HG03159 (cell line): ENCODE measurements around the gene CDH23.

Experiments used
- ATAC-seq: cut with Tn5 transposase; IDR thresholded peaks from one replicate; pipeline ENCODE4 v1.9.1; 2021; ENCODE audit warnings: mild to moderate bottlenecking, moderate library complexity; ENCODE audit not compliant: unreplicated experiment

The CDH23 gene

DNA sequence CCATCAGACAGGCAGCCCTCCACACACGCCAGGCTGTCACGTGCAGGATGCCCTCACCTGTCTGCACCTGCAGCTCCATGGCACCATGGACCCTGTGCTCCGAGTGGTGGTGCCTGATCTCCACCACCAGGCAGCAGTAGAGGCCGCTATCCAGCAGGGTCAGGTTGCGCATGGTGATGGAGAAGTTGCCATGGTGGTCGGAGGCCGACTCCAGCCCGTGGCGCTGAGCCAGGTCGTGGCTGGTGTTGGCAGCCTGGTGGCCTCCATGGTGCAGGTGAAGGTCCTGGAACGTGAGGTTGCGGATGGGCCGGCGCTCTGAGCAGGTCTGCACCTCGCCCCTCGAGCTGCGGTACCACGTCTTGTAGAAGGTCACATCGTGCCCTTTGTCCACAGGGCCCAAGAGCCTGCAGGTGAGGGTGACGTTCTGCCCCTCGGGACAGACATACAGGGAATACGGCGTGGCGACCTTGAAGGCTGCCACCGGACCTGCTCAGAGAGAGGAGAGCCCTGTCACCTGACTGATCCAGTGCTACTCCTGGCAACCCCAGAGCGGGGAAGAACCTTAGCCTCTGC is 364.9 kb downstream of the CDH23 start:
- ATAC-seq: no peak

DNA sequence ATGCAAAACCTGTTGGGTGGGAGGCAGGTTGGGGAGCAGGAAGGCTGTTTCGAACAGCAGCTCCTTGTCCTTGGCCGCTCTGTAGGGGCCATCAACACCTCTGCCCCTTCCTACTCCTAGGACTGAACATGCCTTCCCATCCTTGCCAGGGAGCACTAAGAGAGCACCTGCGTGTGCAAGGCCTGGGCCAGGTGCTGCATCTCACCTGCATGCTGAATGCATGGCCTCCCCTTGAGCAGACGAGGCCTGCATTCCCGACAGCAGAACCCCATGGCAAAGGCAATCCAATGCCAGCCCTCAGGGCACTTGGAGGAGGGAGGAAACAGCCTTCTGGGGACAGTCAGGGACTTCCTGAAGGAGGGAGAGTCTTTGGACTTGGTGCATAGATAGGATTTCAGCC is 365.6 kb downstream of the CDH23 start:
- ATAC-seq: no peak

DNA sequence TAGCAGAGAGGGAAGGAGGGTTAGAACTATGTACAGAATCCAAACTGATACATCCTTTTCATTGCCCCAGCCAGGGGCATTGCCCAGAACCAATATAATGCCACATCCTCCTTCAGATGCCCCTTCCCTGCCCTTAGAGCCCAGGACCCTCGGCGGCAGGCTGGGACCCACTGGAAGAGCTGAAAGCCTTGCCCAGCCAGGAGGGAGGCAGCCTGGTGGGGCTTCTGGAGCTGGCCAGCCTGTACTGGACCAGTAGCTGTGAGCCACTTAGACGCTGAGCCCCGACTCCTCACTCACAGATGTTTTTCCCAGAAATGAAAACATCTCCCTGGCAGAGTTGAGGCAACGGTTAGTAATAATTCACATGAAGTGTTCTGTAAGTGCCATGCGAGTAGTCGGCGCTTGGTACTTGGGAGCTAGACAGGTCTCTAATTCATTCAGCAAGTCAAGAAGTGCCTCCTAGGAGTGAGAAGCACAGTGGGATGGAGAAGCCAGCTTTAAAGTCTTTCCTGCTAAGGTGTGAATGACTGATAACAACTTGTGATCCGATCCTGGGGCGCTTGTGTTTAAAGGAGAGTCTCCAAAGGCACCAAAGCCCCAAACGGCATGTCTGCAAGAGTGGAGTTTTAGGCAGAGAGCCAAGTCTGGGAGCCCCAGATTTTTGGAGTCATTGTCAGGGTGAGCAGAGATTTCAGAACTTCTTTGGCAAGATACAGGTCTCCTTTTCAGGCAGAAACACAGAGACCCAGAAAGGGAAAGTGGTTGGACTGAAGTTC is 366.8 kb downstream of the CDH23 start:
- ATAC-seq: no peak

DNA sequence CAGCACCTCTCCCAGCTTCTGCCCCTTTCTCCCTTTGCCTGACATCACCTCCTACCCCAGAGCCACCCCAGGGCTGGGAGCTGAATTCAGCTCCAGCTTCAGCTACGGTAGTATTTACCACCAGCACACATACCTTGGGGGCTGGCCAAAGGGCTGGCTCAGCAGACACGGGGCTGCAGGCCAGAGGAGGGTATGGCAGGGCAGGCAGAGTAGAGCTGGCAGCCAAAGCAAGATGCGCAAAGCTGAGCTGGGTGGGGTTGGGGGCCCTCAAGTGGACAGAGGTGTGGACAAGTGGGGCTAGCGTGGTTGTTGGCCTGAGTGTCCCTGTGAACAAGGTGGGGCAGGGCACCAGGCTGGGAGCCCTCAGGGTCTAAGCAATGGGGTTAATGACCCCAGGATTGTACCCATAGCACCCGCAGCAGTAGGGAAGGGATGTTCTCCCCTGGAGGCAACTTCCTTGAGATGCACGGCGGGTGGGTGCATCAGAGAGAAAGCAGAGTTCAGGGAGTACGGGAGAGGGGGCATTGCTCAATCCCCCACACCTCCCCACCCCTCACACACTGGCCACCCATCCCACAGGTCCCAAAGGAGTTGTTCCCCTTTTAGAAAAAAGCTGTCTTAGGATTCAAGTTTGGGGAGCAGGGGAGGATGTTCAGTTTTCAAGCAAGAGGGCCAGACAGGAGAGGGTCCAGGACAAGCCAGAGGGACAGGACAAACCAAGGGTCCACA is 368.6 kb downstream of the CDH23 start:
- ATAC-seq: no peak

DNA sequence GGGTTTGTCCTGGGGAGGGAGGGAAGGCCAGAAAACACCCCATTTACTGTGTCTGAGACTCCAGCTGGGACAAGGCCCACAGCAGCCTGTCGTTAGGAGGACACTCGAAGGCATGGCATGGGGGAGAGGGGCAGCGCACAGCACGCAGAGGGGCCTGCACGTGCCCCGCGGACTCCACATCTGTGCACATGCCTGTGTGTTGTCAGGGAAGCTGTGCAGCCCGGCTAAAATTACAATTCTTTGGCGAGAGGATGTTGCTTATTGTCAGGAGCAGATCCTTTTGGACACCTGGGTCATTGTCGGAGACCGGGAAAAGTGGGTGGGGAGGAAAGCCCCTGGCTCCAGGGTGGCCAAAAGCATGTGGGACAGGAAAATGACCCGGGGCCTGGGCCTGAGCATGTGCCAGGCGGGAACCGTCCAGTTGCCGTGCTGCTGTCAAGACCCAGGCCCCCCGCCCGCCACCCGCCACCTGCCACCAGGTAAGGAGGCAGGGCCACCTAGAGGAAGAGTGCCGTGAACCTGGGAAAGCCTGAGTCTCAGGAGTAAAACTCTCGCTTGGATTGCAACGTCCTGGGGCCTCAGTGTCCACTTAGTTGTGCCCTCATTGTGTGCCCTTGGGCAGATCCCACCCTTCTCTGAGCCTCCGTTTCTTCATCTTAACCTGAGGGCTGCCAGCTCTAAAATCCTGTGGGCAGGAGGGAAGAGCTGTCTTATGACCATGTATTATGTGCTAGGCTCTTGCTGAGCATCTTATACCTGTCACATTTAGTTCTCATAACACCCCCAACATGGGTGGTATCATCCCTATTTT is 369.4 kb downstream of the CDH23 start:
- no peak for ATAC-seq

DNA sequence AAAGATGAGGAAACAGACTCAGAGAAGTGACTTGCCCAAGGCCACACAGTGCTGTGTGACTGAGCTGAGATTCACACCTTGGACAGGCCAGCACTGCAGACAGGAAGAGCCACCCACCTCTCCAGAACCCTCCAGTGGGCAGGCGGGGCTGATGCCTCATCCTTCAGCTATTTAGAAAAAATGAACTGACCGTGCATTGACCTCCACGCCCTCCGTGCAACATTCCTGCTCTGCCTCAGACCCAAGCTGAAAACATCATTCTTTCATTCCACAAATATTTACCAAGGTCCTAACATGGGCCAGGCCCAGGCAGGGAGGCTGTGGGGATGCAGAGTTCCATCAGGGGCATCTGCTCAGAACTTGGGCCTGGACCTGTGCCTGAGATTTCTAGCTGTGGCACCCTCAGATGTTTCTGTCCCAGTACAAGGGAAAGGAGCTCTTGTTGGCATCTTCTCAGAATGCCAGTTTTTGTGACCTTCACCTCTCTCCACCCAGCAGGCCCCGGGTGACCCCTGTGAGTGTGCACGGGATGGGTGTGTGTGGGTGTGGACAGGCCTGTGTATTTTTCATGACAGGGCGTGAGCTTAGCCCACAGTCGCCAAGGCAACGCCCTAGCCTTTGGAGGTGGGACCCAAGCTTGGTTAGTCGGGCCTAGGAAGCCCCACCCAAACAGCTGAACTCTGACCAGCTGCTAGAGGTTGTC is 370.1 kb downstream of the CDH23 start:
- no peak for ATAC-seq

DNA sequence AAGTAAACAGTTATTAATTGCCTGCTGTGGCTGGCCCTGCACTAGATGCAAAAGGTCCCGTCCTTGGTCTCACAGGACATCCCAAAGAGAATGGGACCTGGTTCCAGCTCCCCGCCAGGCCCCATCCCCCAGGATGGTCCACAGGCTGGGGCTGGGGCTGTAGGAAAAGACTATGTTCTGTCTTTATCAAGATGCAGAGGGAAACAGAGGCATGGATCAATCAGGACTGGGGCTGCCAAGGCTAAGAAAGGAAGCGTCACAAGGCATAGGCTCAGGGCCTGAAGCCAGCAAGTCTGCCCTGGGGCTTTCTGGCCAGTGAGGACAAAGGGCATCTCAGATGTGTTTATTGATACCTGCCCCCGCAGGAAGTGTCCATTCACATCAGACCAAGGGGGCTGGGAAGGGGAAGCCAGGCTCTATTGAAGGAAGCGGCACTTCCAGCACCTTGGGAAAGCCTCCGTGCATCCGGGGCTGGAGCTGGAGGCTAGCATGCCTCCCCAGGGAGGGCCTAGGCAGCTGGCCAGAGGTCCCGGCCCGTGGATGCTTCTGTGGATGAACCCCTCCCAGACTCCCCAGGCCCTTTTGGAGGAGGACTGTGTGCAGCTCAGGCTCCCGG is 370.8 kb downstream of the CDH23 start:
- no peak for ATAC-seq

DNA sequence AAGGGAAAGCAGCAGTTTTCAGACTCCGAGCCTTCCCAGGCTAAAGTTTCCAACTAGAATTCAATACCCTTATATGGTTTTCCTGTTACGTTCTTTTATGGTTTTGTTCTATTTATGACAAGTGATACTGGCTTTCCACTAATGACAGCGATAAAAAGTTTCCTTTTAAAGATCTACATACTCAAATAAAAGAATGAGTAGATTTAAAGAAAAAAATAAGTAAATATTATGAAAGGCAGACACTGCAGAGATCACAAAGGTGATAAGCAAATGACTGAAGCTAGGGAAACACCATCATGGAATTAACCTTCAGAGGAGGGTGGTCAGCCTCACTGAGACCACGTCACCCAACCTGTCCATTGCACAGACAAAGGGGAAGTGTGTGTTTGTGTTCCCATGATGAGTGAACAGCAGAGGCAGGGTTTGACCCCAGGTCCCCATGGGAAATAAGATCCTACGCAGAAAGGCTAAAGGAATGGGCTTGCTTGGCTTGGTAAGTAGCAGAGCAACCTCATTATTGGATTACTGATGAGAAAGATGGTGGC is 372.6 kb downstream of the CDH23 start:
- ATAC-seq: peak; percentile 8

DNA sequence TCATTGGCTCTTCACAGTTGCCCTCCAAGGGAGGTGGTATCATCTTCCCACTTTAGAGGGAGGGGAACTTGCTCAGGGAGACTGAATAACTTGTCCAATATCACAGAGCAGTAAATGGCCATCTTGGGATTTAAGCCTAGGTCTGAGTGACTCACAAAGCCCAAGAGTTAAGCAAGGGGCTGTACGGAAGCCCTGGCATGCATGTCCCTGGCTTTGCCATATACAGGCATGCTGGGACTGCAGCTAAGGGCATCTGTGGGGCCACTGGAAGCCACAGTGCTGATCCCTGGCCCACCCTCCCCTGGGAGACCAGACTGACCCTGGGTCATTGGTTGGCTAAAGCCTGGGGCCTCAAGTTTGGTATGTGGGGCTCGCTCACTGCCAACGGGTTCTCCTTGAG is 373.5 kb downstream of the CDH23 start:
- no peak for ATAC-seq

DNA sequence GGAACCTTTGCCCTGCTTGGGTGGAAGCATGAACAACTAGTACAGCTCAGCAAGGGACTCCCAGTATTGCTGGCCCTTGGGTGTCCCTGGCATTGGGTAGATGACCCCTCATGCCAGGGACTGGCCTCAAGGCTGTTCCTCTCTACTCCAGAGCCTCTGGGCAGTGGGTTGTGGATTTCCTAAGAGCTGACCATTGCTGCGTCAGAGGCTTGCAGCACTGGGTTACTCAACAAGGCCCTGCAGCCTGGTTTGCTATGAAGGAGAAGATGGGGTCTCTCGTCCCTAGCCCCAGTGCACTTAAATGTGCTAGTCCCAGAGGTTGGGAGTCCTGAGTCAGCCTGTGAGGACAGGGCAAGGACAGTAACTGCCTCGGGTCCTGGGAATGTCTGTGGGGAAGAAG is 374.1 kb downstream of the CDH23 start:
- ATAC-seq: no peak

DNA sequence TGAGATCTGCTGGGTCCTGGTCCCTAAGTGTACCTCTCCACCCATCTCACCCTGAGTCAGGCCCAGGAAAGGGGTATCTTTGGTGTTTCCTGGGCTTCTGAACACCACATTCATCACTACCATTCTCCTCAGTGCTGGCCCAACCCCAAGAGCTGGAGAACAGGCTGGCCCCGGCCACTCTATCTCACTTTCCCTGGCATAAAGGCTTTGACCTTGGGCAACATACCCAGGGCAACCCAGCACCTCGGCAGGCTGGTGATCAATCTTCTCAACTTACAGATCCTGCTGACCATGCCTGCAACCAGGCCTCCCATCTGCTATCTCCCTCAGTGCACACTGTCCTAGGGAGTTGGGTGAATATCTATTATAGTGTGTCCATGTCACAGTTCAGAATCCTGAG is 374.5 kb downstream of the CDH23 start:
- ATAC-seq: no peak

DNA sequence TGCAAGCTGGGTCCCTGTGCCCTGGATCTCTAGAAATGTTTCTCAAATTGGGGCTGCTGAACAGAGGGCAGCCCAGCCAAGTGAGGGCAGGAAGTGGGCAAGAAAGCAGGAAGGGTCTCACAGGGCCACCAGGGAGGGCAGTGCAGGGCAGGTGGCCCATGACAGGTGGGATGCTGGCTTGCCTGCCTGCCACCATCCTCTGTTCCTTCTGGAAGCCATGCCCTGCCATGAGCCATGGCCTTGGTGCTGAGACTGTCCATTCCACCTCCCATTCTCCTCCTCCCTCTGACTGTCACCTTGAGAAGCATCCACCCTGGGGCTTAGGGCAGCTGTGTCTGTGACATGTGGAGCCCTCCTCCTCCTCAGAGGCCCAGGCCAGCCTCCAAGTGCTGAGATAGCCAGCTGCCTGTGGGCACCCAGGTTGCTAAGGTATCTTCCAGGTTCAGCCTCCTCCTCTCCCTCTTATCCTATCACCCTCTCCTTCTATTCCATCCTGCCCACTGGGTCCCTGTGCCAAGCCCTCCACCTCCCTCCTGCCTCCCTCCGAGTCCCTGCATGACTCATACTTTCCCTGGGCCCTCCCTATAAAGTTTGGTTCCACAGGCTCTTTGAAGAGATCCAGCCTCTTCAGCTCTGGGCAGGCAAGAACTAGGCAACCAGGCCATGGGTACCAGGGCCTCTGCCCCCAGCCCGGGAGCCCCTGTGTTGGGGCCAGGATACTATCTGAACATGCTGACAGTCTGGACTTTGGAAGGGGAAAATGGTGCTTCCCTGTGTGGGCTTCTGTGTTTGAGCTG is 375.3 kb downstream of the CDH23 start:
- ATAC-seq: no peak

DNA sequence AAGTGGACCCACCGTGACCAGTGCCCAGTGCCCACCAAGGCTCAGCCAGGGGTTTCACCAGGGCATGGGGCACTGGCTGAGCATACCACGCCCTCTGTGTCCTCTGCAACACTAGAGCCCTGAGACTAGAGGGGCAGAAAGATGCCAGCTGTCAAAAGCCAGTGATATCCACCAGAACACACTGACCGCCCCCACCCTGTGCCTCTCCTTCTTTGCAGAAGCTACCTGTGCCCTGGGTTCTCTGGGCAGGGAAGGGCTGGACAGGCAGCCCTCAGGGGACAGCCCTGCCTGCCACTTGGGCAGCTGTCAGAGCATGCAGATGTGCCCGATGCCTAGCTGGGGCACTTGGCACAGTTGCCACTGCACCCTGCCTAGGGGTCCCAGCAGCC is 376.1 kb downstream of the CDH23 start:
- ATAC-seq: no peak

DNA sequence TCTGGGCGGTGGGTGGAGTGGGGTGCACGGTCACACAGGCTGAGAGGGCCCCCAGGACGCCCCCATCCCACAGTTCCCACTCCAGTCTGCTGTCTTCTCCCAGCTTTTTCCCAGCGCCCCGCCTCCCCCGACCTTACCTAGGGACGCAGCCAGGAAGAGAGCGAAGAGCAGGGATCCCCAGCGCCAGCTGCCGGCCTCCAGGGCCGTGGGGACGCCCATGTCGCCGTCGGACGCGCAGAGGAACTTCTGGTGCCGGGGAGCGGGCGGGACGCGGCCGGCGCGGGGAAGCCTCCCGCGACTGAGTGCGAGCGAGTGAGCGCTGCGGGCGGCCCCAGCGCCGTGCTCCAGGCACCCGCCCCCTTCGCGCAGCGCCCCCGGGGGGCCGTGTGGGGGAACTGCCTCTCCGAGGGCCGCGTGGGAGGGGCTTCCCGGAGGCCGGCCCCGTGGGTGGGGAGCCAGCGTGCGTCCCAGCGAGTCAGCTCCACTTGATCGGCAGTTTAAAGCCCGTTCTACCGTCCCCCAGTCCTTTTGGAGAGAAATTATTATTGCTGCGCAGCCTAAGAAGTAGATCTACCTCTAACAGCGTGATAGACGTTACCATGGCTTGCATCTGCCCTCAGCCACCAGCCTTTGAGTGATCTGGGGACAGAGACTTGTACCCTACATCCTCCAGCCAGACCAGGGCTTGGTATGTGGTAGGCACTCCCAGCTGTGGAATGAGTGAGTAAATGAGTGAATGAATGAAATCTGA is 376.7 kb downstream of the CDH23 start, which contains the start of gene VSIR:
VSIR (minus strand) TSS at position 300 of the 751 bp plus-strand sequence; CDS start at position 219, 81 bp downstream.
- ATAC-seq: peak; percentile 60

DNA sequence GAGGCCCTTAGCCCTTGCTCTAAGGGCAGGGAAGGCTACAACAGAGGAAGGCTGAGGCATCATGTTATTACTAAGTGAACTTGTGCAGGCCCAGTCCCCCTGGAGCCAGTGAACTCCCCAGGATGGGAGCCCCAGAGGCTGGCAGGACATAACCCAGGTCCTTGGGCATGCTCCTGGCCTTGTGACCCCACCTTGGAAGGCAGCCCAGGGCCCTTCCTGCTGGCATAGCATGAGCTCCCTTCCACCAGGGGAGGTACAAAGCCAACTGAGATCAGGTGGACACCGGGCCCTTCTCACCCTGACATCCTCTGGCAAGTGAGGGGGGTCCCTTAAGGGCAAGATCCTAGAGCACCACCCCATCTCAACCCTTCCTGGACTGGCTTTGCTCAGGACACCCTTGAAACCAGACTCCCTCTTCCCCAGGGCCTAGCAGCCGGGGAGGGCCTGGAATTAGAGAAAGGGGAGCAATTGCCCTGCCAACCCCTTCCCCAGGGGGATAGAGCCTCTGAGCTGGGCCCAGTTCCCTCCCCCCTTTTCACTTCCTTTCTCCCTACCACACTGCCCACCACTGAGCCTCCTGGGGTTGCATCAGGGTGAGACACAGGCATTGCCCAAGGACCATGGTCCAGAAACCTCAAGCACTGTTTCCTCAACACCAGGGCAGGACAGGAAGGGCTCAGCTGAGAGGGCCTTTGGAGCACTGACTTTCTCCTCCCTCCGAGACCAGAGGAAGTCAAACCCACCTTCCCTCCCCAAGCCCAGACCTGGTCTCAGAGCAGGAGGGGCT is 378.4 kb downstream of the CDH23 start:
- no peak for ATAC-seq

DNA sequence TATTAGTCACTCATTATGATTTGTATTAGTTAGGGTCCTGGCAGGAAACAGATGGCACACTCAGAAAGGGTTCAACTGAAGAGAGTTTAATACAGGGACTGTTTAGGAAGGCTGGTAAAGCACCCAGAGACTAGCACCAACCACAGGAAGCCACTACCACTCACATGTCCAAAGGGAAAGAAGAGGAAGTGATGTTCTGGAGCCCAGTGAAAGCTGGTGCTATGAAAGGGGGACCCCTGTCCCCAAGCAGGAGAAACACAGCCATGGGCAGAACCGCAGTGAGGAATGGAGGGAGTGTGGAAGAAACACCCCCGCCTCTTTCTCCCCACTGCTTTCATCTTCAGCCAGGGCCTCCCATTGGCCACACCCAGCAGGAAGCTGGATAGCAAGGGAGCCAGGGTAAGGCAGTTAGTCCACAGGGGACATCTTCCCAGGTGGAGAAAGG is 379.8 kb downstream of the CDH23 start:
- no peak for ATAC-seq

DNA sequence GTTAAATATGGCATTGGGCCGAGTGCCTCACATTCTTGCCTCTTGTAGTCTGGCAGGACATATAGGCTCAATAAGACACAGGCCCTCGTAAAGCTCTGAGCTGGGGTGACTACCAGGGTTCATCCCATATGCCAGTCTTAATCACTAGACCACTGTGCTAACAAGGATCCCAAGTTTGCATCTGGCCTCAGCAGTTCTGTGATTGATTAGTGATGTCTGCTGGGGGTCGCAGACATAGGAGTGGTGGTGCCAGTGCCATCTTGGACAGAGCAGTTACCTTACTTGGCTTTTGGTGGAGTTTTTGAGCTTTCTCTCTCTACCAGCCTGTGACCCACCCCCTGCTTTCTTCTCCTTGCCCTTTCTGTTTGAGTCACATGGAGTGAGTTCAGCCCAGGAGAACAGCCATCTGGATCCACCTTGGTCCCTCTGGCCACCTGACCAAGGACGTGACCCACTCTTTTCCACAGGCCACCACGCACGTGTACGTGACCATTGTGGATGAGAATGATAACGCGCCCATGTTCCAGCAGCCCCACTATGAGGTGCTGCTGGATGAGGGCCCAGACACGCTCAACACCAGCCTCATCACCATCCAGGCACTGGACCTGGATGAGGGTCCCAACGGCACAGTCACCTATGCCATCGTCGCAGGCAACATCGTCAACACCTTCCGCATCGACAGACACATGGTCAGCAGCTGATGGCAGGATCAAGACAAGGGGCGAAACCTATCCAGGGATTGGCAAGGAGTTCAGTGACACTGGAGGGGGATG is 380.7 kb downstream of the CDH23 start:
- no peak for ATAC-seq
